Fibroblast of peridontal ligament (primary cell): ENCODE measurements around the gene MED12L.

Source experiments
- DNase-seq: peaks from one replicate; pipeline ENCODE4 v3.0.0-alpha.2; 2010; ENCODE audit errors: extremely low read depth

The MED12L gene

GRCh38 chr3:151293127-151293526 is 207.7 kb downstream of the MED12L start:
- no peak for DNase-seq

DNA sequence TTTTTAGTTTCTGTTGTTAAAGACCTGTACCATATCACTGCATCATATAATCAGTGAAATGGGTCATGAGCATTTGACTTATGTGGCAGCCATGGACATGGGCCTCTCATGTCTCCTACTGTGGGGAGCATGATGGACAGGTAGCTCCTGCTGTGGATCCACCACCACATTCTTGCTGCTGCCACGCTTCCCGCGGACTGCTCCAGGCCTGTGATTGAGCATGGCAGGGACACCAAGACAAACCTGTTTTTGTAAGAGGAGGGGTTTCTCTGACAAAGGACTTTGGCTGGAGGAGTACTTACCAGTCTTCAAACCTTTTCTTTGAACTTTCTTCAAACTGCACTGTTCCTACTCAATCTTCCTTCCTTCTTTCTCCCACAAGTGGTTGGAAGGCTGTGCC is 210.8 kb downstream of the MED12L start:
- DNase-seq, result no peak

DNA sequence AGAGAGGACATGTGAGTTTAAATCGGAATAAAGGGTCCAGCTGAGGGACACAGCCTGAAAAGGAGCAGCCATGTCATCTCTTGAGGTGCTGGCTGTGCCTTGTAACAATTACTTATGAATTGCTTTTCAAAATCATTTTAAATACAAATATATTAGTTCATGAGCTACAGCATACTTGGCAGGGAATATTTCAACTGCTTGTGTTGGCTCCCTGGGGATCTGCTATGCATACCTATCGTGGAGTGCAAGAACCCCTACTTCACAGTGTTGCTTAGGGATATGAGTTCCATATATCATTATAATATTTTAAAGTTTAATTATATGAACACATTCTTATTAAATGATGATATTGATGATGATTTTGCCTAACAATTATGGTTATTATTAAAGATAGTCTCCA is 212.0 kb downstream of the MED12L start:
- DNase-seq, result no peak

DNA sequence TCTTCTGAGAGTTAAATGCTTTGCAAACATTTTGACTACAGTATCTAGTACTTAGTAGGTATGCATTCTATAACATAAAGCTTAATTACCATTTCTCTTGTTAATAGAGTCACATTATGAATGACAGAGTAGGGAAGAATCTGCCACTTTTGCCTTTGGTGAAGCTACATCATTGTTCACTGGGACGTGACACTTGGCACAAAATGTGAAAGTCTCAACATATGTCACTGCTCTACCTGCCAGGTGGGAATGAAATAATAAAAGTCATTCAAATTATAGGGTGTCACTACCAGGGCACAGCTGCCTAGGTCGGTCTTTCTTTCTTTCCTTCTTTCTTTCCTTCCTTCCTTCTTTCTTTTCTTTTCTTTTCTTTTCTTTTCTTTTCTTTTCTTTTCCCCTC is 213.5 kb downstream of the MED12L start:
- no peak for DNase-seq

DNA sequence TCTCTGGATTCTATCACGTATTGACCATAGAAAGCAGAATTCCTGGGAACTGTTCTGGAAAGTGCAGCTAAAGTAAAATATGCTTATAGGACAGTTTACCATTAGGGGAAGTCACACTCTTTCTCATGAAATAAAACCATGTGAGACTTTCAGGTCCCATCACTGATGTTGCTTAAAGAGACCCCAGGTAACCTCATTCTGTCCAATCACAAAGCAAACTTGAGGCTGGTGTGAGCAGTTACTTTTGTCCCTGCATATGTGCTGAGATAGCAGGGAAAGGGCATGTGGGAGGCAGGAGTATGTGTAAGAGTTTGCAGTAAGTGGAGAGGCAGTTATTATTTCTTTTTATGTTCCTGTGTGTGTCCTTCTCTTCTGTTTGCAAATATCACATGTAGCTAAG is 215.1 kb downstream of the MED12L start:
- no peak for DNase-seq

GRCh38 chr3:151301787-151302186 is 216.3 kb downstream of the MED12L start:
- DNase-seq, result peak; percentile 84

DNA sequence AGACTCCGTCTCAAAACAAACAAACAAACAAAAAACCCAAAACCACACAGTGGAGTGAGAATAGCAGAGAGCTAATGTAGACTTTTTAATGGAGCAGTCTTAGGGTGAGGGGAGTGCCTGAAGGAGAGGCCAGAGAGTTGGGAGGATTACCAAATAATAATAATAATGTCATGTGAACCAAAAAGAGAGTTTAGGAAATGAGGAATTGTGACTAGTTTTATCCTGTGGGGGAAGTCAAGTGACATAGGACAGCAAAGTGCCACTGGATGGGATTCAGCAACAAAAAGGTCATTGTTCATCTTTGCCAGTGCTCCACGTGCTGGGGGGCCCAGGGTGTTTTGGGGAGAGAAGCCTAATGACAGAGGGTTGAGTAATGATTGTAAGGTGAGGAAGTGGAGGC is 218.3 kb downstream of the MED12L start:
- DNase-seq, result no peak

- peak; percentile 96 for DNase-seq
These were observed 219.8 kb downstream of the MED12L start for GRCh38 chr3:151305060-151305774.

GRCh38 chr3:151305775-151306151 is 220.3 kb downstream of the MED12L start:
- DNase-seq, result peak; percentile 30

GRCh38 chr3:151306168-151306810 is 220.8 kb downstream of the MED12L start:
- DNase-seq, result no peak

DNA sequence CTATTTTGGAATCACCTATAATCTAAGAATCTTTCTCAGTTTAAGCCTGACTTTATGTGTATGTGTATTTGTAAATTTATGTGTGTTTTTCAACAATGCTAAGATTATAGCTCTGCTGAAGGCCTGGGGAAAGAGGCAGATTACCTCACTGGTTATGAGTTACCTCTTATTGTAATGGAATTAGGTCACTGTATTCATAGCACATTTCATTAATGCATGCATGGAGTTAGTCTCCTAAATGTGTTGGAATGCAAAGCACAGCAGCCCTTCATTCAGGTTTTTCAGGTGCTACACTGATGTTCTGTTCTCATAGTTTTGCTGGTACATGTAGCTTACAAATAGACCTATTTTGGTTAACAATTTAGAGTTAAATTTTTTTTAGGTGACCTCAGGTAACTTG is 221.7 kb downstream of the MED12L start:
- DNase-seq, result no peak

- DNase-seq, result peak; percentile 40
These were observed 222.4 kb downstream of the MED12L start for GRCh38 chr3:151307583-151308488.

DNA sequence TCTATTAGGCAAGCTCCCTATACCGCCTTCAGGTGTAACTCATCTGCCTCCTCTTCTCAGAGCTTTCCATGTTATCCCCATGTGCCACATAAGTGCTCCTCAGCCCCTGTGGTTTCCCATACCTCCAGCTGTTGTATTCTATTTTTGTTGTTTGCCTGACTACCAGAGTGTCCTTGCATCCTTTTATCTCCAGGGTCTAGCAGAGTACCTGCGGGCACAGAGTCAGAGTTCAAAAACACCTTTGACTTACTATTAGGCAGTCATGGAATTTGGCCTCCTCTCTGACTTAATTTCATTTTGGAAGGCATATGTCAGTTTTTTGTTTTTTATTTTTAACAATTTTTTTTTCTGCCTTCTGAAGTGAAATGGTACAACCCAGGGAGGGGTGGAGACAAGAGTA is 224.1 kb downstream of the MED12L start:
- DNase-seq, result no peak

DNA sequence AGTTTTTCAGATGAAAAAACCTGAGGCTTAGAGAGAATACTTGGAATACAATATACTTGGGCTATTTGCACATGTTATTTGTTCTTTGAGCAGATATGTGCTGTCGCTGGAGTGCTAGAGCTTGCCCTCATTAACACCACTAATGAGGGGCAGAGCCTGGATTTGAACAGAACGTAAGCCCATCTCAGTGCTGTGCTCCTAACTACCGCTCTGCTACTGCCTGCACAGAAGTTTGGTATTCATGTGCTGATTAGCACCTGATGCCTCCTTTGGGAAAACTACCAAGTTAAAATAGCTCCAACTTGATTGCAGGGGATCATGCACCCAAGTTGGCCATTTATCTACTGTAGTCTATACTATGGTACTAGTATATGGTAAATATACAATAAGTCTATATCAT is 227.5 kb downstream of the MED12L start:
- DNase-seq, result no peak

GRCh38 chr3:151314137-151314536 is 228.7 kb downstream of the MED12L start:
- DNase-seq, result no peak

- no peak for DNase-seq
These were observed 229.1 kb downstream of the MED12L start for GRCh38 chr3:151314593-151314992.

- DNase-seq, result no peak
These were observed 229.7 kb downstream of the MED12L start for GRCh38 chr3:151315136-151315535.

- no peak for DNase-seq
These were observed 230.4 kb downstream of the MED12L start for GRCh38 chr3:151315846-151316245.

DNA sequence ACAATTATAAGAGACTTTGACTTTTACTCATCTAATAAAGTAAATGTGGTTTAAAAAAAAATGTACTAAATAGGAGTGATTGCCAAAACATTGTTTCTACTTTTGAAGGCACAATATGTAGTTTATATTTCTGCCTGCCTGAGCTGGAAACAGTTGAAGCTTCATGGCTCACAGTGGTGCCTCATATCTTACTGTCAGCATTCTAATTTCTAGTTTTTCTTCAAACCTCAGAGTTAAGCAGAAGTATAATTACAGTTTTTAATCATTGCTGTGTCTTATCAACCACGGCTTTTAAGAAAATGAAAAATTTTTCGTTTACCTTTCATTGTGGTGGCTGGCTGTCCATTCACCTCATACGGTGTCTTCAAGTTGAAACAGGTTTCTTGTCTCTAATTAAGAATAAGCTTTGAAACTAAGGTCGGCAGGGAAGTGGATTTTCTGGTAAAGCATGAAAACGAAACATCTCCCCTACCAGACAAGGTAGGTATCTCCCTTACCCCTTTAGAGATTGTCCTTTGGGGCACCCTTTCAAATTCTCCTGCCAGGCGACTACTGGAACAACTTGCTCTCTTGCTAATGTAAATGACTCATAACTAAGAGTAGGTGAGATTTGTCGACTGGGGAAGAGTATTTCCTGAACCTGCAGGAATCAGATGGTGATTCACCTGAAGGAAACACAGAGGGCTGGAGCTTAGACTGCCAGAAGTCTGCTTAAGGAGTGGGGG is 231.0 kb downstream of the MED12L start, which contains the start of gene GPR87:
TSS of gene GPR87 (minus strand) at position 554 of the 725 bp plus-strand sequence. CDS start 16,720 bp downstream, outside the sequence.
- DNase-seq, result no peak

DNA sequence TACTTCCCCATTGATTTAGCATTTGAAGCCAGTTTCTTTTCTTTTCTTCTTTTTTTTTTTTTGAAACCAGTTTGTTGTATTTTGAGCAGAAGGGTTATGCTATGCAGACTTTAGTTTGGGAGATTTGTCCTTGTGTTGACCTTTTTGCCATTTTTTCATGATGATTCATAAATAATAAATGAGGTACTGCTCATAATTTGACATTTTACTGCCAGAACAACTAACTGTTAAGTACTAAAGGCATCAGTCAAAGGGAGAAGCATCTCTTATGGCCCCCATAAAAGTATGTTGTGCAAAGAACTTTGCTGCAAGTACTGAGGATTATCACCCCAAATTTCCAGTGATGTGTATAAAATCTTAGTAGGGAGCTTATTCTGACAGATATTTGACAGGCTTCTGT is 232.8 kb downstream of the MED12L start:
- no peak for DNase-seq

DNA sequence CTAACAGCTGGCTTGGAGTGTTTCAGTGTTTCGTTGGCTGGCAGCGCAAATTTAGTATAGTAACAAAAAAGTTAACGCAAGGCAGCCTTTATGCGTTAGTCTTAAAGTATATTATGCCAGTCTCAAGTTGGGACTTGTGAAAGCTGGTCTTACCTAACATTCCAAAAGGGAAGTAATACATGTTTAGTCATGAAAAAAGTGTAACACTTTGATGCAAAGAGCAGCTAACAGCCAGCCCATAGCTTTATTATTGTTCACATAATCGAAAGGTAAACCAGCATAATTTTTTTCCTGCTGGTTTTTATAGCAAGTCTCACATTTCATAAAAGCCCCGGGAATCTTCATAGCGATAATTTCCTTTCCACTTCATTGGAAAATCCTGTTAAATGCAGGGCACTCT is 233.5 kb downstream of the MED12L start:
- DNase-seq, result no peak

GRCh38 chr3:151319628-151320027 is 234.2 kb downstream of the MED12L start:
- no peak for DNase-seq
